Hepatocyte (in vitro differentiated cells): ENCODE data around the gene GRB10.

ENCODE experiments used
- CTCF ChIP-seq: fragments of 200-600 bp; sonication (generic); IDR thresholded peaks from 2 replicates; pipeline ENCODE4 v1.5.1; 2016; ENCODE audit warnings: antibody characterized with exemption, mild to moderate bottlenecking; ENCODE audit not compliant: poor library complexity
- EZH2 ChIP-seq: fragments of 200-600 bp; sonication (generic); IDR thresholded peaks from 2 replicates; pipeline ENCODE4 v1.6.1; 2016; ENCODE audit warnings: antibody characterized with exemption, mild to moderate bottlenecking, borderline replicate concordance

GRCh38 chr7:50728184-50728583 is 54.5 kb downstream of the GRB10 start:
- TF ChIP-seq CTCF (no peak), EZH2 (no peak)
